H1 (cell line): ENCODE results near the gene IRGC. TPM values are rescaled to one million over a fixed set of nuclear protein-coding genes. Genes with fewer than 3 reads are reported as not detected.

Experiments
- CEBPB ChIP-seq: IDR thresholded peaks from 2 replicates; pipeline ENCODE4 v1.6.1; 2012; ENCODE audit warnings: low read depth, low read length
- CHD1 ChIP-seq: IDR thresholded peaks from 2 replicates; pipeline ENCODE4 v1.6.1; 2012; ENCODE audit warnings: low read depth, low read length, improper control_type of control experiment
- CHD2 ChIP-seq: IDR thresholded peaks from 2 replicates; pipeline ENCODE4 v1.6.1; 2012; ENCODE audit warnings: low read length, improper control_type of control experiment
- GTF2F1 ChIP-seq: IDR thresholded peaks from 2 replicates; pipeline ENCODE4 v1.6.1; 2012; ENCODE audit warnings: low read depth, low read length, improper control_type of control experiment, borderline replicate concordance
- JUN ChIP-seq: IDR thresholded peaks from 2 replicates; pipeline ENCODE4 v1.6.1; 2011; ENCODE audit warnings: low read depth, mild to moderate bottlenecking, improper control_type of control experiment, low read length
- MAFK ChIP-seq: IDR thresholded peaks from 2 replicates; pipeline ENCODE4 v1.6.1; 2012; ENCODE audit warnings: low read depth, mild to moderate bottlenecking, improper control_type of control experiment, low read length
- NANOG ChIP-seq: IDR thresholded peaks from 2 replicates; pipeline ENCODE4 v1.6.1; 2011; ENCODE audit warnings: low read length, low read depth, mild to moderate bottlenecking, inconsistent platforms; ENCODE audit not compliant: insufficient read depth, poor library complexity, severe bottlenecking
- SIX5 ChIP-seq: IDR thresholded peaks from 2 replicates; pipeline ENCODE4 v1.6.1; 2011; ENCODE audit warnings: mild to moderate bottlenecking, low read depth, low read length
- TBP ChIP-seq: IDR thresholded peaks from 2 replicates; pipeline ENCODE4 v1.6.1; 2011; ENCODE audit warnings: low read depth, low read length, improper control_type of control experiment
- polyA plus RNA-seq, 7 experiments: library from polyadenylated mRNA; depleted of rRNA in 3 of 7; stranded (reverse) in 5 of 7; unstranded in 2 of 7; fragments of >200 nt in 5 of 7; fragments of 200-250 nt in 2 of 7; gene quantifications; 1 replicate in 5 of 7; 2 replicates in 1 of 7; 4 replicates in 1 of 7; pipeline versions ENCODE4 v1.2.1 to v1.2.3, GENCODE V29; 2011 to 2013; ENCODE audit warnings: missing spikeins in 2 of 7, mixed read lengths in 2 of 7
- total RNA-seq: library from RNA; stranded (reverse); fragmentation: NEBNext Ultra II Directional; extraction: Animal tissue kit (Norgen Biotek cat#: 25700); gene quantifications from 2 replicates; pipeline ENCODE4 v1.2.1, GENCODE V29; 2021
- TF ChIP-seq, protein P1 (sequence below): fragments of 300-600 bp; sonication (generic); IDR thresholded peaks from 2 replicates; pipeline ENCODE4 v1.7.1; 2012; ENCODE audit warnings: low read length, moderate library complexity, mild to moderate bottlenecking, inconsistent platforms; ENCODE audit not compliant: insufficient replicate concordance
- TF ChIP-seq, protein P2 (sequence below): IDR thresholded peaks from 2 replicates; pipeline ENCODE4 v1.6.1; 2012; ENCODE audit warnings: inconsistent platforms

Gene IRGC
- total and polyA plus RNA-seq, 2 of the 8 experiments (the other 6 are each of a cell fraction or from before 2014, with no cell fraction given): not detected

DNA sequence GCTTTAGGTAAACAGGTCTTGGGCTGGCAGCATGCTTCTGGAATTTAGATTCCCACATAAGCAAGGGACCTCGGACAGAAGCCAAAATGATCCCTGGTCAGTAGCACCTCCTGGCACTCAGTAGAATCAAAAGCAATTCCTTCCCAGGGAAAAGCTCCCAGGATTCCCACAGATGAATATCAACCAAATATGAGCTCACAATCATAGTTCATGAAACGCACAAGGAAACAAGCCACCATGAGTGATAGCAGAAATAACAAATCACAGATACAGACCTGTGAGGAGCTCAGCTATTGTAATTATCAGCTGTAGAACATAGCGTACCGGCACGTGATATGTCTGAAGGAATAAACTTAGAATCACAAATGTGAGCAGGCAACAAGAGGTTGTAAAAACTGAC, 24.1 kb upstream of the IRGC start (continued):
- TF ChIP-seq, protein P1, sequence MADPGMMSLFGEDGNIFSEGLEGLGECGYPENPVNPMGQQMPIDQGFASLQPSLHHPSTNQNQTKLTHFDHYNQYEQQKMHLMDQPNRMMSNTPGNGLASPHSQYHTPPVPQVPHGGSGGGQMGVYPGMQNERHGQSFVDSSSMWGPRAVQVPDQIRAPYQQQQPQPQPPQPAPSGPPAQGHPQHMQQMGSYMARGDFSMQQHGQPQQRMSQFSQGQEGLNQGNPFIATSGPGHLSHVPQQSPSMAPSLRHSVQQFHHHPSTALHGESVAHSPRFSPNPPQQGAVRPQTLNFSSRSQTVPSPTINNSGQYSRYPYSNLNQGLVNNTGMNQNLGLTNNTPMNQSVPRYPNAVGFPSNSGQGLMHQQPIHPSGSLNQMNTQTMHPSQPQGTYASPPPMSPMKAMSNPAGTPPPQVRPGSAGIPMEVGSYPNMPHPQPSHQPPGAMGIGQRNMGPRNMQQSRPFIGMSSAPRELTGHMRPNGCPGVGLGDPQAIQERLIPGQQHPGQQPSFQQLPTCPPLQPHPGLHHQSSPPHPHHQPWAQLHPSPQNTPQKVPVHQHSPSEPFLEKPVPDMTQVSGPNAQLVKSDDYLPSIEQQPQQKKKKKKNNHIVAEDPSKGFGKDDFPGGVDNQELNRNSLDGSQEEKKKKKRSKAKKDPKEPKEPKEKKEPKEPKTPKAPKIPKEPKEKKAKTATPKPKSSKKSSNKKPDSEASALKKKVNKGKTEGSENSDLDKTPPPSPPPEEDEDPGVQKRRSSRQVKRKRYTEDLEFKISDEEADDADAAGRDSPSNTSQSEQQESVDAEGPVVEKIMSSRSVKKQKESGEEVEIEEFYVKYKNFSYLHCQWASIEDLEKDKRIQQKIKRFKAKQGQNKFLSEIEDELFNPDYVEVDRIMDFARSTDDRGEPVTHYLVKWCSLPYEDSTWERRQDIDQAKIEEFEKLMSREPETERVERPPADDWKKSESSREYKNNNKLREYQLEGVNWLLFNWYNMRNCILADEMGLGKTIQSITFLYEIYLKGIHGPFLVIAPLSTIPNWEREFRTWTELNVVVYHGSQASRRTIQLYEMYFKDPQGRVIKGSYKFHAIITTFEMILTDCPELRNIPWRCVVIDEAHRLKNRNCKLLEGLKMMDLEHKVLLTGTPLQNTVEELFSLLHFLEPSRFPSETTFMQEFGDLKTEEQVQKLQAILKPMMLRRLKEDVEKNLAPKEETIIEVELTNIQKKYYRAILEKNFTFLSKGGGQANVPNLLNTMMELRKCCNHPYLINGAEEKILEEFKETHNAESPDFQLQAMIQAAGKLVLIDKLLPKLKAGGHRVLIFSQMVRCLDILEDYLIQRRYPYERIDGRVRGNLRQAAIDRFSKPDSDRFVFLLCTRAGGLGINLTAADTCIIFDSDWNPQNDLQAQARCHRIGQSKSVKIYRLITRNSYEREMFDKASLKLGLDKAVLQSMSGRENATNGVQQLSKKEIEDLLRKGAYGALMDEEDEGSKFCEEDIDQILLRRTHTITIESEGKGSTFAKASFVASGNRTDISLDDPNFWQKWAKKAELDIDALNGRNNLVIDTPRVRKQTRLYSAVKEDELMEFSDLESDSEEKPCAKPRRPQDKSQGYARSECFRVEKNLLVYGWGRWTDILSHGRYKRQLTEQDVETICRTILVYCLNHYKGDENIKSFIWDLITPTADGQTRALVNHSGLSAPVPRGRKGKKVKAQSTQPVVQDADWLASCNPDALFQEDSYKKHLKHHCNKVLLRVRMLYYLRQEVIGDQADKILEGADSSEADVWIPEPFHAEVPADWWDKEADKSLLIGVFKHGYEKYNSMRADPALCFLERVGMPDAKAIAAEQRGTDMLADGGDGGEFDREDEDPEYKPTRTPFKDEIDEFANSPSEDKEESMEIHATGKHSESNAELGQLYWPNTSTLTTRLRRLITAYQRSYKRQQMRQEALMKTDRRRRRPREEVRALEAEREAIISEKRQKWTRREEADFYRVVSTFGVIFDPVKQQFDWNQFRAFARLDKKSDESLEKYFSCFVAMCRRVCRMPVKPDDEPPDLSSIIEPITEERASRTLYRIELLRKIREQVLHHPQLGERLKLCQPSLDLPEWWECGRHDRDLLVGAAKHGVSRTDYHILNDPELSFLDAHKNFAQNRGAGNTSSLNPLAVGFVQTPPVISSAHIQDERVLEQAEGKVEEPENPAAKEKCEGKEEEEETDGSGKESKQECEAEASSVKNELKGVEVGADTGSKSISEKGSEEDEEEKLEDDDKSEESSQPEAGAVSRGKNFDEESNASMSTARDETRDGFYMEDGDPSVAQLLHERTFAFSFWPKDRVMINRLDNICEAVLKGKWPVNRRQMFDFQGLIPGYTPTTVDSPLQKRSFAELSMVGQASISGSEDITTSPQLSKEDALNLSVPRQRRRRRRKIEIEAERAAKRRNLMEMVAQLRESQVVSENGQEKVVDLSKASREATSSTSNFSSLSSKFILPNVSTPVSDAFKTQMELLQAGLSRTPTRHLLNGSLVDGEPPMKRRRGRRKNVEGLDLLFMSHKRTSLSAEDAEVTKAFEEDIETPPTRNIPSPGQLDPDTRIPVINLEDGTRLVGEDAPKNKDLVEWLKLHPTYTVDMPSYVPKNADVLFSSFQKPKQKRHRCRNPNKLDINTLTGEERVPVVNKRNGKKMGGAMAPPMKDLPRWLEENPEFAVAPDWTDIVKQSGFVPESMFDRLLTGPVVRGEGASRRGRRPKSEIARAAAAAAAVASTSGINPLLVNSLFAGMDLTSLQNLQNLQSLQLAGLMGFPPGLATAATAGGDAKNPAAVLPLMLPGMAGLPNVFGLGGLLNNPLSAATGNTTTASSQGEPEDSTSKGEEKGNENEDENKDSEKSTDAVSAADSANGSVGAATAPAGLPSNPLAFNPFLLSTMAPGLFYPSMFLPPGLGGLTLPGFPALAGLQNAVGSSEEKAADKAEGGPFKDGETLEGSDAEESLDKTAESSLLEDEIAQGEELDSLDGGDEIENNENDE: no peak
- TF ChIP-seq, protein P2, sequence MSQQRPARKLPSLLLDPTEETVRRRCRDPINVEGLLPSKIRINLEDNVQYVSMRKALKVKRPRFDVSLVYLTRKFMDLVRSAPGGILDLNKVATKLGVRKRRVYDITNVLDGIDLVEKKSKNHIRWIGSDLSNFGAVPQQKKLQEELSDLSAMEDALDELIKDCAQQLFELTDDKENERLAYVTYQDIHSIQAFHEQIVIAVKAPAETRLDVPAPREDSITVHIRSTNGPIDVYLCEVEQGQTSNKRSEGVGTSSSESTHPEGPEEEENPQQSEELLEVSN: no peak
- TF ChIP-seq NANOG (no peak), SIX5 (no peak), CHD2 (no peak), GTF2F1 (no peak), JUN (no peak), MAFK (no peak), TBP (no peak), CEBPB (no peak), CHD1 (no peak)
